ENCODE results near the gene INSR. TPM values are rescaled to one million over a fixed set of nuclear protein-coding genes. Genes with fewer than 3 reads are reported as not detected.

INSR gene
- total and polyA plus RNA-seq, 2 of the 8 experiments (the other 6 are each of a cell fraction or from before 2014, with no cell fraction given) = 13.1 to 48.7 TPM

DNA sequence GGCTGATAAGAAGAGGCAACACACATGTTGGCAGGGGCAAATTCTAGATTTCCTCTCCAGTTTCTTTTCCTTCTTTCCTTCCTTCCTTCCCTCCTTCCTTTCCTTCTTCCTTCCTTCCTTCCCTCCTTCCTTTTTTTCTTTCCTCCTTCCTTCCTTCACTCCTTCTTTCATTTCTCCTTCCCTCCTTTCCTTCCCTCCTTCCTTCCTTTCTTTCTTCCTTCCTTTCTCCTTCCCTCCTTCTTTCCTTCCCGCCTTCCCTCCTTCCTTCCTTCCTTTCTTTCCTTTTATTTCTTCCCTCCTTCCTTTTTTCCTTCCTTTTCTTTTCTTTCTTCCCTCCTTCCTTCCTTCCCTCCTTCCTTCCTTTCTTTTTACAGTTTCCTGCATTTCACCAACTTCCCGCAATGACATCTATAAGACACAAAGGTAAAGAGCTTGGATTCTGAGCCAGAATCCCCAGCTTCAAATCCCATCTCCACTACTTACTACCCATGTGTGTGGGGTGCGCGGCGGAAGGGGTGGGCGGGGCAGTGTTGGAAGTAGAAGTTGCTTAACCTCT lies 35.3 kb downstream of the INSR start:
- peaks cover 0 to 7% of the 10 kb centered on the region in 2 experiments for H4K20me1 ChIP-seq (replicated peaks in 1 of 2; ENCODE audit: control insufficient read depth in 1 of 2, insufficient read depth in 2 of 2, low read length in 2 of 2)
- no peak for TF ChIP-seq POU5F1 (IDR thresholded peaks at IDR 0.05; ENCODE audit: low read depth, low read length)
- TF ChIP-seq KDM5A (IDR thresholded peaks at IDR 0.05; ENCODE audit: low read length) = no peak
- no peak for TF ChIP-seq GTF2F1 (IDR thresholded peaks at IDR 0.05; ENCODE audit: borderline replicate concordance, low read depth, low read length)
- TF ChIP-seq, protein P1, sequence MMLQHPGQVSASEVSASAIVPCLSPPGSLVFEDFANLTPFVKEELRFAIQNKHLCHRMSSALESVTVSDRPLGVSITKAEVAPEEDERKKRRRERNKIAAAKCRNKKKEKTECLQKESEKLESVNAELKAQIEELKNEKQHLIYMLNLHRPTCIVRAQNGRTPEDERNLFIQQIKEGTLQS (IDR thresholded peaks at IDR 0.05; ENCODE audit: insufficient read depth, low read depth, low read length) = no peak
- no peak for TF ChIP-seq CTBP2 (IDR thresholded peaks at IDR 0.05; ENCODE audit: borderline replicate concordance, insufficient read depth, insufficient read length, low read length)
- no peak for TF ChIP-seq POLR2AphosphoS5 (IDR thresholded peaks at IDR 0.05; ENCODE audit: low read depth, low read length)
- no peak for TF ChIP-seq RNF2 (IDR thresholded peaks at IDR 0.05; ENCODE audit: borderline replicate concordance, low read depth, low read length, missing control alignments, poor library complexity, severe bottlenecking)
- TF ChIP-seq BCL11A (IDR thresholded peaks at IDR 0.05; ENCODE audit: low read depth in 2 of 2, low read length in 2 of 2) = no peak
- H3K18ac ChIP-seq (ENCODE audit: extremely low read depth, low read length) = no peak overlapping the region
- no peak overlapping the region for H3K14ac ChIP-seq (ENCODE audit: insufficient read length)
- FAIRE-seq (no peak), DNase-seq (ENCODE audit: low read depth in 1 of 2, low spot score in 2 of 2) (no peak)
- H3K9me3 ChIP-seq (ENCODE audit: insufficient read depth in 2 of 2, low read depth in 1 of 2, low read length in 1 of 2) = no peaks in the 10 kb centered on the region
- no peak overlapping the region for H2AFZ ChIP-seq (ENCODE audit: low read length)
- H4K8ac ChIP-seq (ENCODE audit: extremely low read depth, insufficient read depth, low read length) = no peak overlapping the region
- H3K4me1 ChIP-seq (replicated peaks in 1 of 4; ENCODE audit: control insufficient read depth in 3 of 4, insufficient read depth in 4 of 4, low read length in 3 of 4) = peaks cover 0 to 3% (median 1%) of the 10 kb centered on the region in 4 experiments; a peak in 4 of 7 replicates
- 83% methylated on average over 6 of the region's 6 CpGs; no CpG with 5 or more reads in 1 of the 2 experiments for WGBS, 2 experiments (ENCODE audit: extremely low coverage in 1 of 2, insufficient coverage in 1 of 2, insufficient read length in 1 of 2, insufficient replicate concordance in 2 of 2, low coverage in 1 of 2, low lambda C conversion rate in 2 of 2, missing lambda C conversion rate in 1 of 2)
- no peak overlapping the region for H2BK20ac ChIP-seq (ENCODE audit: low read length)
- no peak overlapping the region for H2BK15ac ChIP-seq (ENCODE audit: low read length)
- H3K23ac ChIP-seq (ENCODE audit: insufficient read length) = no peak overlapping the region
- no peaks in the 10 kb centered on the region for H3K36me3 ChIP-seq (ENCODE audit: control insufficient read depth in 2 of 4, insufficient read depth in 4 of 4, low read length in 3 of 4)
- no peak overlapping the region for H3K4me2 ChIP-seq (ENCODE audit: insufficient read depth in 1 of 2, low read depth in 2 of 2, low read length in 2 of 2)
- no peak overlapping the region for H4K91ac ChIP-seq (replicated peaks; ENCODE audit: insufficient read length, low read length)
- H3K23me2 ChIP-seq (ENCODE audit: low read depth, low read length) = no peaks in the 10 kb centered on the region; the same call in 1 of the 2 replicates
- no peak overlapping the region for H2AK5ac ChIP-seq (ENCODE audit: low read depth, low read length)
- no peak overlapping the region for H3K4me3 ChIP-seq (ENCODE audit: extremely low read depth in 1 of 4, insufficient read depth in 2 of 4, low read depth in 3 of 4, low read length in 4 of 4)
- H3K79me2 ChIP-seq (ENCODE audit: control insufficient read depth in 1 of 2, insufficient read depth in 2 of 2, low read length in 2 of 2) = peaks cover 0 to 25% of the 10 kb centered on the region in 2 experiments; a peak in 2 of 4 replicates
- no peak overlapping the region for H4K5ac ChIP-seq (ENCODE audit: insufficient read length, low read depth, low read length)
- no peak overlapping the region for H2BK5ac ChIP-seq (ENCODE audit: low read depth, low read length)
- POLR2A ChIA-PET (ENCODE audit: partially characterized antibody) = interaction anchor here (0.7 to 1.2 kb wide), 2 partner anchors 33 to 98 kb away, joined by 3 read pairs; no protein-coding TSS in a partner anchor
- H3K79me1 ChIP-seq (ENCODE audit: low read depth, low read length) = peaks cover 15% of the 10 kb centered on the region
- H2BK12ac ChIP-seq (ENCODE audit: low read depth, low read length) = no peak overlapping the region
- no peak overlapping the region for H3K4ac ChIP-seq (replicated peaks; ENCODE audit: insufficient read length, low read depth, low read length)
- H3K27me3 ChIP-seq (replicated peaks in 1 of 4; ENCODE audit: control insufficient read depth in 3 of 4, extremely low read depth in 1 of 4, insufficient read depth in 3 of 4, low read length in 3 of 4) = no peaks in the 10 kb centered on the region
- CTCF ChIA-PET (ENCODE audit: partially characterized antibody) = interaction anchor here (1.3 kb wide), 1 partner anchor 19 kb away, joined by 3 read pairs; no protein-coding TSS in a partner anchor
- no peak overlapping the region for H3K27ac ChIP-seq (ENCODE audit: low read depth, low read length)
- H2BK120ac ChIP-seq (replicated peaks; ENCODE audit: low read depth, low read length) = no peak overlapping the region
- H3K9ac ChIP-seq (replicated peaks in 1 of 4; ENCODE audit: extremely low read depth in 1 of 4, low read depth in 3 of 4, low read length in 3 of 4) = no peak overlapping the region
- no peak overlapping the region for H3K56ac ChIP-seq (replicated peaks; ENCODE audit: insufficient read length, low read depth, low read length)

All from H1 (cell line).